Left ventricle myocardium inferior (tissue), 1 donor: ENCODE results near the gene FZD2. TPM values are rescaled to one million over a fixed set of nuclear protein-coding genes. Genes with fewer than 3 reads are reported as not detected.
"Not testable (repeated sequence)": the region's sequence is repeated elsewhere in the genome, so short reads cannot be mapped to it uniquely, and the experiment has no call there.

ENCODE experiments used
- DNase-seq: peaks from one replicate; pipeline ENCODE4 v3.0.0-alpha.2; 2020
- H3K27ac ChIP-seq: fragments of 200-600 bp; replicated peaks from 2 replicates; pipeline ENCODE4 v1.8.0; 2021
- H3K27me3 ChIP-seq: fragments of 200-600 bp; 2 replicates; pipeline ENCODE4 v1.8.0; 2021; ENCODE audit warnings: low read depth
- H3K36me3 ChIP-seq: fragments of 200-600 bp; 2 replicates; pipeline ENCODE4 v1.8.0; 2021
- H3K4me1 ChIP-seq: fragments of 200-600 bp; 2 replicates; pipeline ENCODE4 v1.8.0; 2021
- H3K4me3 ChIP-seq: fragments of 200-600 bp; 2 replicates; pipeline ENCODE4 v1.8.0; 2021; ENCODE audit warnings: mild to moderate bottlenecking, moderate library complexity
- H3K9me3 ChIP-seq: fragments of 200-600 bp; replicated peaks from 2 replicates; pipeline ENCODE4 v1.8.0; 2021
- intact Hi-C: fragments of 100-400 bp; cut with micrococcal nuclease; formaldehyde crosslinking; loops from one replicate; pipeline ENCODE4 v1.11.0; 2022
- total RNA-seq: library from RNA; stranded (reverse); fragmentation: NEBNext Ultra II Directional; extraction: Animal tissue kit (Norgen Biotek cat#: 25700); gene quantifications from one replicate; pipeline ENCODE4 v1.2.1, GENCODE V29; 2021
- TF ChIP-seq, protein P1 (sequence below): fragments of 200-600 bp; IDR thresholded peaks from 2 replicates; pipeline ENCODE4 v1.8.0; 2021; ENCODE audit warnings: antibody characterized with exemption, mild to moderate bottlenecking, borderline replicate concordance
- donor health status: DM: no; HTN: yes; CAD: no; lungs with severe emphysema.

Gene FZD2
- total RNA-seq, 1 donor from 2014 or later: 4.0 TPM

DNA sequence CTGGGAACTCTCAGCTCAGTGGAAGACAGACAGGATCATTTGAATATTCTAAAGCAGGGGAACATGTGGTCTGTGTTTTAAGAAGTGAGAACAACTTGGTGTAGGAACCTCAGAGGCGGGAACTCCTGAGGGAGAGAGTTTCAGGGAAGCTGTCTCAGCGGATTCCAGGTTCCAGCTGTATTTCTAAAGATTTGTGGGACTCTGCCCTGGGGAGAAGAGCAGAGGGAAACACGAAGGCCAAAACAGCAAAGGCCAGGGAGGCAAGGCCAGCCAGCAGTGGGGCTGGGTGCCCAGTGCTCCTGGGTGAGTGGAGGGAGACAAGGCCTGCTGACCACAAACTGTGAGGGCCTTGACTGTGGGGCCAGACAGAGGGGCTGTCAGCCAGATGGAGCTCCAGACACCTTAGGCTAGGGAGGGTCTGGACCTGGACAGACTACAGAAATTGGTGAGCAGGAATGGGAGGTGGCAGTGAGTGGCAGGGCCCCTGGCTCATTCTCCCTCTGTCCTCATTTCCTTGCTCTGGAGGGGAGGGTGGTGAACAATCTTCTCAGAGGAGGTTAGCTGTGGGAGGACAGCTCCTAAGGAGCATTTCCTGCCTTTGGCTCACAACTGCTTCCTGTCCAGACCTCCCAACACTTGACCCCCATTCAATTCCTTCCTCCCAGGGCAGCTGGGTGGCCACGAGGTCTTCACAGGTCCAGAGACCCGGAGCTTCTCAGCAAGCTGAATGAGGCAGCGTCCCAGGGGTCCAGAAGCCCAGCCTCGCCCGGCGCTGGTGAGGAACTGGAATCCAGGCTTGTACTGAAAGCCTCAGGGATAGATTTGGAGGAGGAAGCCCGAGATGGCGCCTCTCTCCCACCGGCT lies 21.0 kb upstream of the FZD2 start:
- H3K36me3 ChIP-seq: no peaks in the 10 kb centered on the region
- H3K27me3 ChIP-seq: peaks cover 42% of the 10 kb centered on the region
- peak overlapping the region; percentile 68 for H3K27ac ChIP-seq
- DNase-seq: no peak
- TF ChIP-seq, protein P1, sequence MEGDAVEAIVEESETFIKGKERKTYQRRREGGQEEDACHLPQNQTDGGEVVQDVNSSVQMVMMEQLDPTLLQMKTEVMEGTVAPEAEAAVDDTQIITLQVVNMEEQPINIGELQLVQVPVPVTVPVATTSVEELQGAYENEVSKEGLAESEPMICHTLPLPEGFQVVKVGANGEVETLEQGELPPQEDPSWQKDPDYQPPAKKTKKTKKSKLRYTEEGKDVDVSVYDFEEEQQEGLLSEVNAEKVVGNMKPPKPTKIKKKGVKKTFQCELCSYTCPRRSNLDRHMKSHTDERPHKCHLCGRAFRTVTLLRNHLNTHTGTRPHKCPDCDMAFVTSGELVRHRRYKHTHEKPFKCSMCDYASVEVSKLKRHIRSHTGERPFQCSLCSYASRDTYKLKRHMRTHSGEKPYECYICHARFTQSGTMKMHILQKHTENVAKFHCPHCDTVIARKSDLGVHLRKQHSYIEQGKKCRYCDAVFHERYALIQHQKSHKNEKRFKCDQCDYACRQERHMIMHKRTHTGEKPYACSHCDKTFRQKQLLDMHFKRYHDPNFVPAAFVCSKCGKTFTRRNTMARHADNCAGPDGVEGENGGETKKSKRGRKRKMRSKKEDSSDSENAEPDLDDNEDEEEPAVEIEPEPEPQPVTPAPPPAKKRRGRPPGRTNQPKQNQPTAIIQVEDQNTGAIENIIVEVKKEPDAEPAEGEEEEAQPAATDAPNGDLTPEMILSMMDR: no peak
- H3K9me3 ChIP-seq: no peaks in the 10 kb centered on the region
- intact Hi-C loops: no loop called here
- peaks cover 7% of the 10 kb centered on the region for H3K4me1 ChIP-seq
- no peak overlapping the region for H3K4me3 ChIP-seq

DNA sequence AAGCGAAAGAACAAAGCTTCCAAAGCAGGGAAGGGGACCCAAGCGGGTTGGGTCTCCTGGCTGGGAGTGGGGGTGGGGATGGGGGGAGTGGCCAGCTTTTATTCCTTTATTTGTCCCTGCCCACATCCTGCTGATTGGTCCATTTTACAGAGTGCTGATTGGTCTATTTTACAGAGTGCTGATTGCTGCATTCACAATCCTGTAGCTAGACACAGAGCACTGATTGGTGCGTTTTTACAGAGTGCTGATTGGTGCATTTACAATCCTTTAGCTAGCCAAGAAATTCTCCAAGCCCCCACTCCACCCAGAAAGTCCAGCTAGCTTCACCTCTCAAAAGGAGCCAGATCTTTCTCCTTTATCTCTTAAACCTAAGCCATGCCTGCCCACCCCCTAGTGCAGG lies 19.4 kb upstream of the FZD2 start:
- H3K4me1 ChIP-seq, intact Hi-C loops: not testable (repeated sequence)
- peaks cover 45% of the 10 kb centered on the region for H3K27me3 ChIP-seq

DNA sequence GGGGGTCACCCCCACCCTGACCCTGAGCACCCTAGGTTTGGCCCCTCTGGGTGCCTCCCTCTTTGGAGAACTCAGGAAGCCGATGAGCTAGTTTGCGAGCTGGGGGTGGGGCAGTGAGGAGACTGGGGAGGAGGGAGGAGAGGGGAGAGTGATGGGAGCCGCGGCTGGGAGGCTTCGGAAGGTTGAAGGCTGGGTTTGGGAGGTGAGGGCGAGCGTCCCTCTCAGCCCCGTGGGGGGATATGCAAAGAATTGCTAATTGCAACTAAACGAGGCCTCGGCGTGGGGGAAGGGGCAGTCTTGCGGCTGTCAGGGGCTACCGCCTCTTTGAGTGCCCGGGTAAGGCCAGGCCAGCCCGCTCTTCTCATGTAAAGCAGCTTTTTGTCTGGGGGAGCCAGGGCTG lies 17.6 kb upstream of the FZD2 start:
- intact Hi-C loops: no loop called here
- Histone ChIP-seq H3K4me3 (no peak overlapping the region), H3K27ac (no peak overlapping the region), H3K36me3 (no peaks in the 10 kb centered on the region), H3K27me3 (peaks cover 61% of the 10 kb centered on the region), H3K9me3 (no peaks in the 10 kb centered on the region), H3K4me1 (no peaks in the 10 kb centered on the region)
- TF ChIP-seq, protein P1: no peak
- no peak for DNase-seq

More for the DNA sequence above, 19.4 kb upstream of the FZD2 start:
- not testable (repeated sequence) for DNase-seq, H3K27ac ChIP-seq, H3K36me3 ChIP-seq, H3K4me3 ChIP-seq, H3K9me3 ChIP-seq

DNA sequence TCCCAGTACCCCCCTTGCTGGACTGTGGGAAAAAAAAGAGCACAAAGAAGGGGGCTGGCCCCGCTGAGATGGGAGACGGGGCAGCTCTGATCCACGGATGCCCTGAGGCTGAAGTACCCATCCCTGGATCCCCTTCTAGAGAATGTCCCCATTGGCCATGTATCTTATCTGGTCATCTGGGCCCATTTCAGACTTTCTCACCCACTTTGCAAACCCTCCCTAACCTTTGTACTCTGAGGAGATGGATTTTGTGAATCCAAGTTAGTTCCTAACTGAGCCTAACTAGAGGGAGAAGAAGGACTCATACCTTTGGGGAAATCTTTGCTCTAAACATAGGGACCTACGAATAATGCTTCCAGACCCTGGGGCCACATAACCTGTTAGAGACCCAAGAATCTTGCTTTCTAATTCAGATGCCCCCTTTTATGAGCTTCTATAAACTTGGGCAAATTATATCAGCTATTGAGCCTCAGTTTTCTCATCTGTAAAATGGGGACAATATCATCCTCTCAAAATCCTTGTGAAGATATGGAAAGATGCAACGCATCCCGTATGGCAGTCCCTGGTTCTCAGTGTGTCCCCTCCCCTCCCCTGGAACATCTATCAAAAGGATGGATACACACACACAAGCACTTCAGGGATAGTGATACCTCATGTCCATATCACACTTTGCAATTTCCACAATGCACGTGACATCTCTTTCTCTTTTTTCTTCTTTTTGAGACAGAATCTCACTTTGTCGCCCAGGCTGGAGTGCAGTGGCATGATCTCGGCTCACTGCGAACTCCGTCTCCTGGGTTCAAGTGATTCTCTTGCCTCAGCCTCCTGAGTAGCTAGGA lies 16.8 kb upstream of the FZD2 start:
- Histone ChIP-seq H3K27ac (no peak overlapping the region), H3K27me3 (peaks cover 69% of the 10 kb centered on the region), H3K4me3 (no peak overlapping the region), H3K36me3 (no peaks in the 10 kb centered on the region), H3K9me3 (no peaks in the 10 kb centered on the region), H3K4me1 (no peaks in the 10 kb centered on the region)
- intact Hi-C loops: no loop called here
- TF ChIP-seq, protein P1: no peak
- DNase-seq: no peak

DNA sequence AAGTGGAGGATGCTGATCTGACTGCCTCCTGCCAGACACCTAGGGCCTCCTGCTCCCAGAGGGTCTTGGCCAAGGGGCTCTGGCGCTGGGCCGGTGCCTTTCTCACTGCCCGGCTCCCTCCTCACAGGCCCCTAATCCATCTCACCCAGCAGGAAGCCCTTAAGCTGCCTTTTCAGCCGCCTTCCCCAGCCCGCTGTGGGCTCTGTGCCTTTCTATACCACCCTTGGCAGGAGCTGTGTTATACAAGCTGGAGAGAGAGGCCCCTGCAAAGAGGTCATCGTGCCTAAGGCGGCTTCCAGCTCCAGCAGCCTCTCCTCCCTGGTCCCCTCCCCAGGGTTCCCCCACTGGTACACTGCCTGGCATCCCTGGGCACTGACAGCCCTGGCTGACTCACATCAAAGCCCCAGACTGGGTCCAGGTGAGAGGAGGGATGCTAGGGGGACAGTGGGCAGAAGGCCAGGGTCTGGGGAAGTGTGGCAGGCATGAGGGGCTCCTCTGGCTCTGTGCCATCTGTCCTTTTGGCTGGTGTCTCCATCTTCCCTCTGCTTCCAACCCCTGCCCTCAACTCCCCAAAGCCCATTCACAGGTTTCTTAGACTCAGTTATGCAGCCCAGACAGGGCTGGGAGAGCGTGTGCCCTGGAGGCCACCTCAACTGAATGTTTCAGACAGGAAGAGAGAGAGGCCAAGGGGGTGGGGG lies 15.3 kb upstream of the FZD2 start:
- intact Hi-C loops: no loop called here
- H3K27ac ChIP-seq: no peak overlapping the region
- peaks cover 3% of the 10 kb centered on the region for H3K9me3 ChIP-seq
- H3K36me3 ChIP-seq: no peaks in the 10 kb centered on the region
- H3K4me3 ChIP-seq: no peak overlapping the region
- TF ChIP-seq, protein P1: no peak
- no peak for DNase-seq
- peaks cover 85% of the 10 kb centered on the region for H3K27me3 ChIP-seq
- H3K4me1 ChIP-seq: no peaks in the 10 kb centered on the region
